IPS-NIHi7 (cell line): ENCODE measurements around the gene LPAR2.

Experiments used
- DNase-seq: peaks from one replicate; pipeline ENCODE4 v3.0.0; 2012; ENCODE audit warnings: mixed read lengths; ENCODE audit errors: extremely low spot score

The LPAR2 gene

DNA sequence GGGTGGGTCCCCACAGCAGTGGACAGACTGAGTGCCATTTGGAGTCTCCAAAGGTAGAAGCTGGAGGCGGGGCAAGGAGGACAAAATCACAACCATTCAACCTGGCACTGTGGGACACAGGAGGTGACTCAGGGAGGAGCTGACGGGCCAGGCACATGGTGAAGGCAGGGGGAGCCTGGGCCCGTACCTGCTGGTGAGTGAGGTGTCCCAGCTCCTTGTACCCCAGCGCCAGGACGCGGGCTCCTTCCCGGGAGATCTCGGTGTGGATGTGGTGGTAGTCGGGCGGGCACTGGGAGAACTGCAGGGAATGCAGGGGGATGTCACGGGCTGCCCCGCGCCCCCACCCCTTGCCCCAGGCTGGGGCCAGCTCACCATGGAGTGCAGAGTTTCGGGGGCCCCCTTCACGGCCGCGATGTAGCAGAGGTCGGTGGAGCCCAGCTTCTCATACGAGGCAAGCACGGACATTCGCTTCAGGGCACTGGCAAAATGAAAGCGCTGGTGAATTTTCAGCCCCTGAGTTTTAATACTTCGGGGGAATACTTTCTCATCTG lies 25.7 kb upstream of the LPAR2 start:
- DNase-seq, result no peak

DNA sequence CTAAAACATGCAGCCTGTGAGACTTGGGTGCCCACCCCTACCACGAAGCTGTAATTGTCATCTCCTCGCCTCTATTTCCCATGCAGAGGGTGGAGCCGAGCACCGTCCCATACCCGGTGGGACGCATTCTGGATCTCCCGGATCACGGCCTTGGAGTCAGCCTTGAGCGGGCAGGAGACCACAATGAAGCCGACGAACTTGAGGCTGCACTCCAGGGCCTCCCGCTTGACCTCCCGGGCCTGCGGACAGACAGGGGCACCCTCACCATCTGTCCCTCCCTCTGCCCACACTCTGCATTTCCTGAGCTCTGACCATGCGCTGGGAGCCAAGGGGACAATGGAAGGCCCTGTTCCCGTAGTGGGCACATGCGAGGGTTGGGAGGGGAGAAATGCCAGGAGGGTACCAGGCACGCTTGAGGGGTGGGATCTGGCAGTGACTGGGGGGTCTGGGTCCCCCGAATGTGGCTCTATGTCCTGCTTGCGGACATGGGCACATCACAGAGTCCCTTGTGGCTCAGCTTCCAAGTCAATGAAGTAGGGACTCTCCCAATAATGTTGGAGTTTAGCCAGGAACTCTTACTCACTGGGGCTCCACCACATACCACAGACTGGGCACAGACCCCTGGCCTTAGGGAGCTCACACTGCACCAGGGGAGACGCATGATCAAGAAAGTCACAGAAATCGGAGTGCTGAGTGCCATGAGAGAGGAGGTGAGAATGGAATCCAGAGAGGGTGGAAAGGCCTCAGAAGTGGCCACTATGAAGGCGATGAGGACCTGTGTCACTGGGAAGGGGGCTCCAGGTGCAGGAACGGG lies 24.7 kb upstream of the LPAR2 start:
- DNase-seq, result no peak

GRCh38 chr19:19651076-19651475 lies 23.1 kb upstream of the LPAR2 start:
- no peak for DNase-seq

DNA sequence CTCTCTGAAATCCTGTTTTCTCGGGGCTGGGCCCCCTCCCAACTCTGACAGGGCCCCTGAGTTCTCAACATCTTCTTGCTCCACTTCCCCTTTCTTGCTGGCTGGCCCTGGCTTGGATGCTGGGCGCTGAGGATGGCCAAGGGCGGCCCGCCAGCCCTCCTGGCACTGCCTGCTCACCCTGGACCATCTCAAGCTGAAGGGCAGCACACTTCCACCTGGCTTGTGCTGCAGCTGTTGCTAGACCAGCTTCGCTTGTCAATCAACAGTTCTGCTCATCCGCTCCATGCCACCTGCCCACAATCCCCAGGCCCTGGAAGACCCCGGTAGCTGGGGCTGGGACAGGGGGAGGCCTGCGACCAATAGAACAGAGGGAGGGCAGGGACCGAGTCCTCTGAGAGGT lies 22.3 kb upstream of the LPAR2 start:
- no peak for DNase-seq

- no peak for DNase-seq
Measured at GRCh38 chr19:19649580-19649995, 21.6 kb upstream of the LPAR2 start.

DNA sequence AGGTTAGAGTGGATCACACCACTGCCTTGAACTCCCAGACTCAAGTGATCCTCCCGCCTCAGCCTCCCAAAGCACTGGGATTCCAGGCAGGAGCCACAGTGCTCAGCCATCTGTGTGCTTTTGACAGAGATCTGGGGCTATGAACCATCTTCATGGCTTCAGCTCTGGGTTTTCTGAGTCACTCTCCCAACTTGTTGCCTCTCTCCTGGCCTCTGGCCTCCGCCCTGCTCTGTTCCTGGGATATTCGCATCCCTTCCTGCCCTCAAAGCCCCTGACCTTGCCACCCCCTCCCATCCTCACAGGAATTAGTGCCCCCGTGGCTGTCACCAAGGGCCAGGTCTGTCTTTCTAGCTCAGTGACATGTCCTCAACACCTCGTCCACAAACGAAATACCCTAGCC lies 21.1 kb upstream of the LPAR2 start:
- no peak for DNase-seq

DNA sequence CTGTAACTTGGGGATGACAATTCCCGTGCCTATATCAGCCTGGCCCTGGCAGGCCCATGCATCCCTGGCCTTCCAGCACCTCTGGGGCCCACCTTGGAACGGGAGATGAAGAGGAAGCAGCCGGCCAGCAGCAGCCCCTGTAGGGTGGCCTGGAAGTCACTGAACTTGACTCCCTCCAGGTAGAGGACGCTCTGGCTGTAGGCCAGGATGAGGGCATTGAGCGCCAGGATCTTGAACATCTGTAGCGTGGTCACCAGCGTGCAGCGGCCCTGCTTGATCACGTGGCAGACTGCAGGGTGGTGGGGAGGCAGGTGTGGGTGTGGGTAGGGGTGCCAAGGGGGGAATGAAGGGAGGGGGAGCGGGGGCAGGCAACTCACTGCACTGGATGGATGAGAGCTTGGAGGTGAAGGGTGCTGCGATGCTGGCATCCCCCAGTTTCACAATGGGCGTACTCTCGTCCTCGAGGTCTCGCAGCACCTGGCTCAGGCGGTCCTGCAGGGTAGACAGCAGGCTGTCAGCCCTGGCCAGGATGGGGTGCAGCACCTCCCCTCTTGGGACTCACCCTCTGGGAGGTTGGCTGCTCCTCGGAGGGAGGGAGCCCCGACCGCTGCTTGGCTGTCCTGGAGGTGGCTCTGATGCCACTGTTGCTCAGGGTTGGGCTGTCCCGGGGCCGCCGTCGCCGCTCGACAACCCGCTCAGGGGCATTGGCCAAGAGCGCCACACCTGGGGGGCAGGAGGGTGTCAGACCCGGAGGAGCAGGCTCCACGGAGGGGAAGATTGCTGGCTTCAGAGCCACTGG lies 19.2 kb upstream of the LPAR2 start:
- DNase-seq, result no peak

DNA sequence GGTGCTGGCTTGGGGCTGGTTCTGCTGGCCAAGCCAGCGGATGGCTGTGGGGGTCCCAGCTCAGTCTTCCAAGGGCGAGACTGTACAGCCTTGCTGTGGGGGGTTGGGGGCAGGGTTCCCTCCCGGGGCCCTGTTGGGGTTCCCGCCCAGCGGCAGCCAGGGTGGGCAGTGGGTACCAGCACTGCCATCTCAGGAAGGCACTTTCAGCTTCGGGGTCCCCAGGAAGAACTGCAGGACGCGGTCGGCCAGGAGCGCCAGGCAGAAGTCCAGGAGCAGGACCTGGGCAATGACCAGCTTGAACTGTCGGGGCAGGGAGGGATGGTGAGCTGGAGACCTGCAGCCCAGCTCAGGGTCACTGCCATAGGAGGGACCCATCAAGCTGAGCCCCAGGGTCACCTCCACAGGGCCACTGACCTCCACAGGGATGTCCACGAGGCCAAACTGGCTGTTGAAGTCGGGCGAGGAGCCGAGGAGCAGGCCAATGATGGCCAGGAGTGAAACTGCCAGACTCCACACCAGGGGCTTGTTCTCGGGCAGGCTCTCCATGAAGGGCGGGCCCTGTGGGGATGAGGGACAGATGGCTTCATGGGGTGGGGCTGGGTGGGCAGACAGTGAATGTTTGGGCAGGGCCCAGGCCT lies 17.3 kb upstream of the LPAR2 start:
- no peak for DNase-seq

DNA sequence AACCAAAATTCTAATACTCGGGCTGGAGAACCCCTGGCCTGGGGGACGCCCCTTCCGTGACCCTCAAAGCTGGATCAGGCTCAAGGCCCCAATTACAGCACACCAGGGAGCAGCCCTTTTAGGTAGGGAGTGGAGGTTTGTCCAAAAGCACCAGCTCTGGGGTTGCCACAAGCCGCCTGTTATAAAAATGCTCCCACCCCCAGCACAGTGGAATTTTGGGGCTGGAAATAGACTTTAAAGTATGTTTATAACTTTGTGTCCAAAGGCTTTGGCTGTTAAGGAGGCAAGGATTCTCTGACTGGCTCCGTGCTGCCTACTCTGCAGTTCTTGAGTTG lies 16.0 kb upstream of the LPAR2 start:
- DNase-seq, result no peak

- peak; percentile 97 for DNase-seq
Measured at GRCh38 chr19:19643158-19644053, 15.4 kb upstream of the LPAR2 start, which contains the start of gene GMIP. Gene GMIP (minus strand): TSS chr19:19643657. CDS start chr19:19643529, 128 bp downstream.

GRCh38 chr19:19642506-19643157 lies 14.6 kb upstream of the LPAR2 start:
- DNase-seq, result no peak

DNA sequence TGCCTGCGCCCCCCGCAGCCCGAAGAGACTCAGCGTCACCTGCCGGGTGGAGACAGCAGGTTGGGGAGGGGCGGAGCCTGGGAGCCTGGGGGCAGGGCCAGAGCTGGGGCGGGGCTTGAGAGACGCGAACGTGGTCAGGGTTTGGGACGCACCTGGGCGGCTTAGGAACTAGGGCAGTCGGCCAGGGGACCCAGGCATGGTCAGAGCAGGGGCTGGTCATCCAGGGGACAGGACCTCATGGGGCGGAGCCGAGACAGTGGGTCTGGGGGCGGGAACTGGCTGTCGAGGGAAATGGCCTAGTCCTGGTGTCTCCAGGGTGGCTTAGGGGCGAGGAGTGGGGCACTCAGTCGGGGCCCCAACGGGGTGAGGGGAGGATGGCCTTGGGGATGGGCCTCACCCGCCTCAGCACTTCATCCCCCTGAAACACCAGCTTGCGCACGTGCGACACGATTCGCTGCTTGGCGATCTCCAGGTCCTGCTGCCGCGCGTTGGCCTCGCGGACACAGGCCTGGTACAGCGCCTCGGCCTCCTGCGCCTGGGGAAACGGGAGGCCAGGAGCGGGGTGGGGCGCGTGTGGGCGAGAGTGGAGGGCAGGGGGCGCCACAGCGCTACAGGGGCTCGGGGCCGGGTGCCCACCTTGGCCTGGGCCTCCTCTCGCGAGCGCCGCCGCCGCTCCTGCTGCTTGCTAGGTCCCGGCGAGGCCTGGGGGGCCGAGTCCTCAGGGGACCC lies 9.7 kb upstream of the LPAR2 start:
- peak; percentile 93 for DNase-seq

DNA sequence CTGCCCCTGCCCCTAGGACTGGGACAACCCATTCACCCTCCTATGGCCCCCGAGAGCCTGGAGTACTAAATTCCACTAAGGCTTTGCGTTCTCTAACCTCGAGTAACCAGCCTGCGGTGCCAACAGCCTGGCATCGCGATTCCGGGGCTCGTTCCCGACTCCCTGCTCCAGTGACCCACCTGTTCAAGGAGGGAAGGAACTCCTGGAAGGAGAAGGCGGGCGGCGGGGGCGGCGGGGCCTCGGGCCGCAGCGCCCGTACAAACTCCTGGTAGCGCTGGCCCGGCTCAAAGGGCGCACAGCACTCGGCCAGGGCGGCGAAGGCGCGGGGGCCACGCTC lies 9.1 kb upstream of the LPAR2 start:
- DNase-seq, result no peak

- DNase-seq, result no peak
Measured at GRCh38 chr19:19636573-19637185, 8.7 kb upstream of the LPAR2 start.

GRCh38 chr19:19635313-19635702 lies 7.3 kb upstream of the LPAR2 start:
- DNase-seq, result no peak

GRCh38 chr19:19634516-19635312 lies 6.7 kb upstream of the LPAR2 start:
- no peak for DNase-seq

- no peak for DNase-seq
Measured at GRCh38 chr19:19633711-19634515, 5.9 kb upstream of the LPAR2 start.

- no peak for DNase-seq
Measured at GRCh38 chr19:19632661-19633060, 4.6 kb upstream of the LPAR2 start.
